Naive thymus-derived CD4-positive, alpha-beta T cell (primary cell): ENCODE measurements around the gene THPO. TPM values are rescaled to one million over a fixed set of nuclear protein-coding genes. Genes with fewer than 3 reads are reported as not detected.

Experiments
- ATAC-seq: fragments of 150-1000 bp; cut with Tn5 transposase; 2 replicates; pipeline ENCODE4 v1.10.0; 2021; ENCODE audit warnings: mild to moderate bottlenecking, moderate library complexity
- CTCF ChIA-PET: fragments of 350-600 bp; sonication (Branson Sonifier 250); formaldehyde crosslinking; loops from one replicate; lab custom pipeline; 2021; ENCODE audit warnings: antibody characterized with exemption; lab: Charles Lee
- POLR2A ChIA-PET: fragments of 350-600 bp; sonication (Branson Sonifier 250); formaldehyde crosslinking; loops from one replicate; lab custom pipeline; 2021; ENCODE audit warnings: antibody characterized with exemption, inconsistent platforms; lab: Charles Lee
- DNase-seq, 9 donors: peaks; one replicate each; pipeline versions ENCODE4 v3.0.0 to v3.0.0-alpha.2; 2020 to 2022; ENCODE audit warnings: mixed read lengths in 1 of 9
- H3K27ac ChIP-seq: one replicate; pipeline ENCODE4 v1.7.0; 2013; ENCODE audit warnings: mild to moderate bottlenecking, low read depth, low read length, moderate library complexity
- H3K27me3 ChIP-seq, 2 donors: one replicate each; pipeline ENCODE4 v1.7.0; 2013; ENCODE audit warnings: low read length in 2 of 2, mild to moderate bottlenecking in 2 of 2, moderate library complexity in 2 of 2; ENCODE audit not compliant: control insufficient read depth in 2 of 2, insufficient read depth in 2 of 2
- H3K36me3 ChIP-seq, 3 experiments: 1 replicate in 2 of 3; 2 replicates in 1 of 3; pipeline ENCODE4 v1.7.0; 2013; ENCODE audit warnings: low read length in 3 of 3, mild to moderate bottlenecking in 3 of 3, moderate library complexity in 1 of 3; ENCODE audit not compliant: insufficient read depth in 3 of 3, control insufficient read depth in 2 of 3
- H3K4me1 ChIP-seq, 2 donors: one replicate each; pipeline ENCODE4 v1.7.0; 2013; ENCODE audit warnings: low read length in 2 of 2, mild to moderate bottlenecking in 2 of 2, moderate library complexity in 1 of 2; ENCODE audit not compliant: control insufficient read depth in 2 of 2, insufficient read depth in 2 of 2
- H3K4me3 ChIP-seq: 2 replicates; pipeline ENCODE4 v1.7.0; 2013; ENCODE audit warnings: mild to moderate bottlenecking, low read length
- H3K9me3 ChIP-seq, 3 experiments: 1 replicate in 2 of 3; 2 replicates in 1 of 3; pipeline ENCODE4 v1.7.0; 2013; ENCODE audit warnings: low read length in 3 of 3; ENCODE audit not compliant: control insufficient read depth in 2 of 3
- H3K27ac Mint-ChIP-seq, 9 donors: one replicate each; pipeline ENCODE4 v1.8.0; 2020 to 2022; ENCODE audit warnings: mixed read lengths in 9 of 9, mild to moderate bottlenecking in 8 of 9, moderate library complexity in 5 of 9, inconsistent platforms in 2 of 9
- H3K27me3 Mint-ChIP-seq, 5 donors: one replicate each; pipeline ENCODE4 v1.8.0; 2021 to 2022; ENCODE audit warnings: mixed read lengths in 5 of 5, mild to moderate bottlenecking in 1 of 5
- H3K36me3 Mint-ChIP-seq, 5 donors: one replicate each; pipeline ENCODE4 v1.8.0; 2020 to 2022; ENCODE audit warnings: mixed read lengths in 5 of 5, mild to moderate bottlenecking in 3 of 5, inconsistent platforms in 1 of 5
- H3K4me1 Mint-ChIP-seq, 7 donors: one replicate each; pipeline ENCODE4 v1.8.0; 2020 to 2022; ENCODE audit warnings: mixed read lengths in 7 of 7, mild to moderate bottlenecking in 3 of 7, inconsistent platforms in 1 of 7
- H3K4me3 Mint-ChIP-seq, 10 donors: one replicate each; pipeline ENCODE4 v1.8.0; 2020 to 2022; ENCODE audit warnings: mild to moderate bottlenecking in 10 of 10, mixed read lengths in 10 of 10, moderate library complexity in 6 of 10, inconsistent platforms in 2 of 10
- H3K9me3 Mint-ChIP-seq, 11 donors: one replicate each; pipeline ENCODE4 v1.8.0; 2020 to 2022; ENCODE audit warnings: mixed read lengths in 11 of 11, mild to moderate bottlenecking in 4 of 11, inconsistent platforms in 1 of 11, moderate library complexity in 1 of 11
- intact Hi-C, 2 donors: fragments of 100-400 bp; cut with micrococcal nuclease; formaldehyde crosslinking; loops; one replicate each; pipeline ENCODE4 v1.15.1; 2023
- polyA plus RNA-seq, 2 donors: library from polyadenylated mRNA; unstranded; fragments of 300-500 nt; fragmentation: Illumina TruSeq; gene quantifications; one replicate each; pipeline ENCODE4 v1.2.3, GENCODE V29; 2021
- total RNA-seq, 6 experiments: library from RNA in 5 of 6; stranded (reverse) in 5 of 6; gene quantifications; 1 replicate in 5 of 6; 2 replicates in 1 of 6; pipeline ENCODE4 v1.2.3 and lab custom pipeline; 2021 to 2026

THPO gene
- total and polyA plus RNA-seq, 7 experiments from 2014 or later = not detected

- Mint-ChIP-seq H3K27me3 (peaks cover 0 to 13% (median 0%) of the 10 kb centered on the region in 5 donors), H3K4me1 (peaks cover 22 to 31% (median 25%) of the 10 kb centered on the region in 7 donors), H3K36me3 (peaks cover 0 to 18% (median 7%) of the 10 kb centered on the region in 5 donors), H3K9me3 (peaks cover 0 to 7% (median 0%) of the 10 kb centered on the region in 11 donors), H3K4me3 (peak within 1 kb of the TSS; percentile 91 to 100 (median 97)), H3K27ac (peak within 1 kb of the TSS; percentile 59 to 95 (median 87))
- H3K9me3 ChIP-seq = no peaks in the 10 kb centered on the region
- ChIA-PET CTCF (no interaction called here), POLR2A (interaction anchor here (0.6 to 2.4 kb wide), 4 partner anchors 10 to 227 kb away, joined by 3 to 7 read pairs (median 3); partner anchors contain the start of gene EIF2B5)
- H3K36me3 ChIP-seq = peaks cover 0 to 11% (median 0%) of the 10 kb centered on the region in 3 experiments
- peak; percentile 46 for ATAC-seq
- H3K4me3 ChIP-seq = peak within 1 kb of the TSS; percentile 97
- DNase-seq = peak in 8 of 9 donors; percentile 24 to 74 (median 38)
- peaks cover 11 to 13% of the 10 kb centered on the region in 2 donors for H3K4me1 ChIP-seq
- peak within 1 kb of the TSS; percentile 84 for H3K27ac ChIP-seq
- intact Hi-C loops = loop anchor here (5.0 to 10.0 kb wide), 5 partner anchors 351 to 1576 kb away; partner anchors contain the start of genes MAGEF1 (in 2 of the 2), KLHL24 (in 1 of the 2), PARL (in 1 of the 2) and TMEM41A (in 1 of the 2)
- no peaks in the 10 kb centered on the region for H3K27me3 ChIP-seq
These were observed 16.5 kb downstream of the THPO start, which contains the start of the genes CLCN2 and POLR2H for GRCh38 chr3:184361532-184361931. TSS of gene CLCN2 (minus strand) at chr3:184361605. CDS start at chr3:184361479, 126 bp downstream. TSS of gene POLR2H (plus strand) at chr3:184361710. CDS start at chr3:184363493, 1,783 bp downstream.

DNA sequence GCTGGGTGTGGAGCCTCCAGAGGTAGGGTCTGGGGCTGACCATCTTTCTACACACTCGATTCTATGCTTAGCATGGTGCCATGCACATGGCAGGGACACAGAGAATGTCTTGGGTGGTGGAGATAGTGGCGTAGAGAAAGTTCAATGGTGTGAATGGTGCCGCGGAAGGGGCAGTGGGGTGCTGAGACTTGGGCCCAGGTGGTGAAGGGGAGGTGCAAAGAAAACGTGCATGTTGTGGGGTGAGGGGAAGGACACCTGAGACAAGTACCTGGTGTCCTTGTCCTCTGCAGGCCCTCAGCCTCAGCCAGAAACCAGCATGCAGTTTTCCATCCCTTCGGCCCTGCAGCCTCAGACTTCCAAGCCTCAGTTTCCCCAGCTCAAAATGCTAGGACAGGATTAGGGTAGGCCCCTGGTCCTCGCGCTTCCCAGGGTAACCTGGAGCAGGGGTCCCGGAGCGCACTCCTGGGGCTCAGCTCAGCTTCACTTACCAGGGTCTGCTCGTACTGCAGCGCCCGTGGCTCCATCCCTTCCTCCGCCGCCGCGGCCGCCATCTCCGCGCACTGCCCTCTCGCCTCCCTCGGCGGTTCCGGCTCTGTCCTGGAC is 17.0 kb downstream of the THPO start:
- H3K27ac Mint-ChIP-seq = peak overlapping the region in 5 of 9 donors; percentile 42 to 81 (median 62)
- DNase-seq = no peak

DNA sequence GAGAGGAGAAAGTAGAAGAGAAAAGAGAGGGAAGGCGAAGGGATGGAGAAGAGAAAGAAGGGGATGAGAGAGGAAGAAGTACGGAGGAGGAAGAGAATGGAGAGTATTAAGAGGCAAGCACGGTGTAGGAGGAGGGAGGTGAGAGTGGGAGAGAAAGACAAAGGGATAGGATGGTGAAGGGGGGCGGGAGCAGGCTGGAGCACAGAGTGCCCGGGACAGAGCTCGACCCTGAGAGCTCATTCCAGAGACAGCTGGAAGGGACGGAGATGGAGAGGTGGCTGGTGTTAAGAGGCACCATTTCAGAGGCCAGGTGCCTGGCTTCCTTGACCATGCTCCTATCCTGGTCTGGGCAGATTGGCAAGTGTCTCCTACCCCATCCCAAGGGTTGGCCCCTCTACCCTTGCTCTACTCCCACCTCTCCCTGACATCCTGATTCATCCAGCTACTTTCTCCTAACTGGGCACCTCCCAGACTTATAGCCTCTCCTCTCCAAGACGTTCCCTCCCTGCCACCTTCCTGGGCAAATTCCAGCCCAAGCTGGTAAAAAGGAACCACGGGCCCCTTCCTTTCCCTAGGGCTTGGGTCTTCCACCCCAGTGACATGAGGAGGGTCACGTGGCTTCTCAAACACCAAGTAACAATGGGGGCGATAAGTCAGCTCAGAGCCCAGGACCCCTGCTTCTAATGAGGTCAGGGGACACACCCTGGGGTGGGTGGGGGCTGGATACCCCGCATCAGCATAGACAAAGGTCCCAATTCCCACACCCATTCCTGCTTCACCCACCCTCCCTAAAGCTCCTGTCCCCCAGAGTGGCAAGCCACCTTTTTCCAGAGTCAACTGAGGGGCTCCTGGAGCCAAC is 17.7 kb downstream of the THPO start:
- H3K9me3 Mint-ChIP-seq = peaks cover 0 to 7% (median 0%) of the 10 kb centered on the region in 11 donors
- intact Hi-C loops = loop anchor here (5.0 to 10.0 kb wide), 5 partner anchors 352 to 1577 kb away; partner anchors contain the start of genes MAGEF1 (in 2 of the 2), KLHL24 (in 1 of the 2), PARL (in 1 of the 2) and TMEM41A (in 1 of the 2)
- CTCF ChIA-PET = interaction anchor here (0.6 to 1.1 kb wide), 2 partner anchors 27 to 34 kb away, joined by 3 read pairs; no protein-coding TSS in a partner anchor
- Histone ChIP-seq H3K27me3 (no peaks in the 10 kb centered on the region), H3K4me3 (no peak overlapping the region), H3K27ac (no peak overlapping the region), H3K36me3 (peaks cover 0 to 10% (median 0%) of the 10 kb centered on the region in 3 experiments), H3K4me1 (peaks cover 11 to 13% of the 10 kb centered on the region in 2 donors), H3K9me3 (no peaks in the 10 kb centered on the region)
- peaks cover 21 to 30% (median 24%) of the 10 kb centered on the region in 7 donors for H3K4me1 Mint-ChIP-seq
- H3K36me3 Mint-ChIP-seq = peaks cover 0 to 14% (median 3%) of the 10 kb centered on the region in 5 donors
- no peak for ATAC-seq
- POLR2A ChIA-PET = interaction anchor here (0.6 to 1.0 kb wide), 3 partner anchors 25 to 58 kb away, joined by 3 read pairs; no protein-coding TSS in a partner anchor
- peaks cover 0 to 13% (median 0%) of the 10 kb centered on the region in 5 donors for H3K27me3 Mint-ChIP-seq
- peak overlapping the region in 5 of 9 donors; percentile 46 to 81 (median 62) for H3K27ac Mint-ChIP-seq
- peak overlapping the region; percentile 59 to 100 (median 83) for H3K4me3 Mint-ChIP-seq
- no peak for DNase-seq

More for the DNA sequence above, 17.0 kb downstream of the THPO start:
- no peaks in the 10 kb centered on the region for H3K27me3 ChIP-seq
- peaks cover 11 to 13% of the 10 kb centered on the region in 2 donors for H3K4me1 ChIP-seq
- intact Hi-C loops = loop anchor here (5.0 to 10.0 kb wide), 5 partner anchors 351 to 1576 kb away; partner anchors contain the start of genes MAGEF1 (in 2 of the 2), KLHL24 (in 1 of the 2), PARL (in 1 of the 2) and TMEM41A (in 1 of the 2)
- H3K9me3 Mint-ChIP-seq = peaks cover 0 to 7% (median 0%) of the 10 kb centered on the region in 11 donors
- H3K9me3 ChIP-seq = no peaks in the 10 kb centered on the region
- peaks cover 0 to 13% (median 0%) of the 10 kb centered on the region in 5 donors for H3K27me3 Mint-ChIP-seq
- ATAC-seq = no peak
- ChIA-PET CTCF (interaction anchor here (1.1 kb wide), 1 partner anchor 27 kb away, joined by 3 read pairs; no protein-coding TSS in a partner anchor), POLR2A (interaction anchor here (0.6 to 1.0 kb wide), 2 partner anchors 18 to 26 kb away, joined by 3 read pairs; no protein-coding TSS in a partner anchor)
- H3K4me1 Mint-ChIP-seq = peaks cover 22 to 30% (median 24%) of the 10 kb centered on the region in 7 donors
- peak overlapping the region; percentile 59 to 100 (median 83) for H3K4me3 Mint-ChIP-seq
- peaks cover 0 to 16% (median 6%) of the 10 kb centered on the region in 5 donors for H3K36me3 Mint-ChIP-seq
- H3K4me3 ChIP-seq = peak overlapping the region; percentile 97
- H3K27ac ChIP-seq = peak overlapping the region; percentile 84
- peaks cover 0 to 11% (median 0%) of the 10 kb centered on the region in 3 experiments for H3K36me3 ChIP-seq

DNA sequence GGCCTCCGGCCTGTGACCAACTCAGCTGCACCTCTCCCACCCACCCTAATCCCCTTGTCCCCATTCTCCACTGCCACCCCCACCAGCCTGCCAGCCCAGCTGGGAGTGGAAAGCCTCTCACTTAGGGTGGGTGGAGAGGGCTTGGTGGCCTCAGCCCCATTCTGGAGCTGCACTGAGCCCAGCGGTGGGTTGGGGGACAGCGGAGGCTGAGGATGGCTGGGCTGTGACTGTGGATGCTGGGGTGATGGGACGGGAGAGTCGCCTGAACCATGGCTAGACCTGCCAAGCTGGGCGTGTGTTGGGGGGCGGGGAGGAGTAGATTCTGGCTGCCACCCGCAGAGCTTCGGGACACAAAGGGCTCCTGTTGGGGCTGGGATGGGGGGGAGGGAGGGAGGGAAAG is 18.4 kb downstream of the THPO start:
- Histone ChIP-seq H3K27ac (no peak overlapping the region), H3K4me1 (peaks cover 10 to 11% of the 10 kb centered on the region in 2 donors), H3K27me3 (no peaks in the 10 kb centered on the region), H3K36me3 (peaks cover 0 to 5% (median 0%) of the 10 kb centered on the region in 3 experiments), H3K4me3 (no peak overlapping the region), H3K9me3 (no peaks in the 10 kb centered on the region)
- CTCF ChIA-PET = no interaction called here
- H3K27me3 Mint-ChIP-seq = peaks cover 0 to 13% (median 0%) of the 10 kb centered on the region in 5 donors
- peak overlapping the region in 1 of 9 donors; percentile 47 for H3K27ac Mint-ChIP-seq
- ATAC-seq = no peak
- peaks cover 0 to 7% (median 0%) of the 10 kb centered on the region in 5 donors for H3K36me3 Mint-ChIP-seq
- peaks cover 14 to 23% (median 17%) of the 10 kb centered on the region in 7 donors for H3K4me1 Mint-ChIP-seq
- H3K9me3 Mint-ChIP-seq = peaks cover 0 to 7% (median 0%) of the 10 kb centered on the region in 11 donors
- H3K4me3 Mint-ChIP-seq = peak overlapping the region in 6 of 10 donors; percentile 59 to 100 (median 82)
- POLR2A ChIA-PET = interaction anchor here (1.0 kb wide), 1 partner anchor 57 kb away, joined by 3 read pairs; no protein-coding TSS in a partner anchor
- DNase-seq = no peak
- intact Hi-C loops = loop anchor here (5.0 to 10.0 kb wide), 5 partner anchors 353 to 1578 kb away; partner anchors contain the start of genes MAGEF1 (in 2 of the 2), KLHL24 (in 1 of the 2), PARL (in 1 of the 2) and TMEM41A (in 1 of the 2)

GRCh38 chr3:184358921-184359350 is 19.1 kb downstream of the THPO start:
- DNase-seq (no peak), ATAC-seq (no peak)
- Histone ChIP-seq H3K4me1 (peaks cover 3 to 15% of the 10 kb centered on the region in 2 donors), H3K27ac (no peak overlapping the region), H3K36me3 (peaks cover 0 to 5% (median 0%) of the 10 kb centered on the region in 3 experiments), H3K9me3 (no peaks in the 10 kb centered on the region), H3K4me3 (no peak overlapping the region), H3K27me3 (no peaks in the 10 kb centered on the region)
- intact Hi-C loops = no loop called here
- H3K27ac Mint-ChIP-seq = no peak overlapping the region
- H3K4me1 Mint-ChIP-seq = peaks cover 9 to 18% (median 13%) of the 10 kb centered on the region in 7 donors
- H3K27me3 Mint-ChIP-seq = peaks cover 0 to 13% (median 0%) of the 10 kb centered on the region in 5 donors
- CTCF ChIA-PET = no interaction called here
- H3K9me3 Mint-ChIP-seq = peaks cover 0 to 7% (median 0%) of the 10 kb centered on the region in 11 donors
- POLR2A ChIA-PET = no interaction called here
- no peak overlapping the region for H3K4me3 Mint-ChIP-seq
- H3K36me3 Mint-ChIP-seq = peaks cover 0 to 4% (median 0%) of the 10 kb centered on the region in 5 donors
